WI38 (cell line): ENCODE measurements around the gene EIF3A.

Experiments used
- H3K4me3 ChIP-seq: 2 replicates; pipeline ENCODE4 v1.5.1; 2011; ENCODE audit warnings: low read depth, mild to moderate bottlenecking, control low read depth, low read length
- CTCF ChIP-seq: IDR thresholded peaks from 2 replicates; pipeline ENCODE4 v1.5.1; 2012; ENCODE audit warnings: low read depth, mild to moderate bottlenecking, control low read depth, low read length

Gene EIF3A

GRCh38 chr10:119058010-119058409 lies 22.6 kb downstream of the EIF3A start:
- TF ChIP-seq CTCF, result no peak
- no peak overlapping the region for H3K4me3 ChIP-seq

GRCh38 chr10:119055472-119055871 lies 25.1 kb downstream of the EIF3A start:
- no peak for TF ChIP-seq CTCF
- no peak overlapping the region for H3K4me3 ChIP-seq

- TF ChIP-seq CTCF, result no peak
Observed at GRCh38 chr10:119051775-119052174, 28.8 kb downstream of the EIF3A start.

GRCh38 chr10:119049777-119050176 lies 30.8 kb downstream of the EIF3A start:
- H3K4me3 ChIP-seq, result no peak overlapping the region
- TF ChIP-seq CTCF, result no peak

More at GRCh38 chr10:119051775-119052174, 28.8 kb downstream of the EIF3A start:
- no peak overlapping the region for H3K4me3 ChIP-seq

GRCh38 chr10:119049361-119049760 lies 31.3 kb downstream of the EIF3A start:
- TF ChIP-seq CTCF, result no peak
- no peak overlapping the region for H3K4me3 ChIP-seq

- TF ChIP-seq CTCF, result no peak
- H3K4me3 ChIP-seq, result no peak overlapping the region
Observed at GRCh38 chr10:119045561-119045960, 35.1 kb downstream of the EIF3A start.

GRCh38 chr10:119042169-119042568 lies 38.4 kb downstream of the EIF3A start:
- TF ChIP-seq CTCF, result no peak
- no peak overlapping the region for H3K4me3 ChIP-seq
